ENCODE results near the gene GUK1.

DNA sequence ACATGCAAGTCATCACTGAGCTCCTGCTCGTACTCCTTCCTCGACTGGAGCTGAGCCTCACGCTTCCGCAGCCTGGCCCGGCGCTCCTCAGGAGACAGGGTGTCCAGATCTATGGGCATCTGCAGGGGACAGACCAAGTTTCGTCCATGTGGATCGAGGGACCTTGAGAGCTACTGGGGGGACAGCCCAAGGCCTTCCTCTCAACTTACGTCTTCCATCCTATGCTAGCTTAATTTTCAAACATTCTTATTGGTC is 33.4 kb upstream of the GUK1 start:
- TF ChIP-seq, protein P1, sequence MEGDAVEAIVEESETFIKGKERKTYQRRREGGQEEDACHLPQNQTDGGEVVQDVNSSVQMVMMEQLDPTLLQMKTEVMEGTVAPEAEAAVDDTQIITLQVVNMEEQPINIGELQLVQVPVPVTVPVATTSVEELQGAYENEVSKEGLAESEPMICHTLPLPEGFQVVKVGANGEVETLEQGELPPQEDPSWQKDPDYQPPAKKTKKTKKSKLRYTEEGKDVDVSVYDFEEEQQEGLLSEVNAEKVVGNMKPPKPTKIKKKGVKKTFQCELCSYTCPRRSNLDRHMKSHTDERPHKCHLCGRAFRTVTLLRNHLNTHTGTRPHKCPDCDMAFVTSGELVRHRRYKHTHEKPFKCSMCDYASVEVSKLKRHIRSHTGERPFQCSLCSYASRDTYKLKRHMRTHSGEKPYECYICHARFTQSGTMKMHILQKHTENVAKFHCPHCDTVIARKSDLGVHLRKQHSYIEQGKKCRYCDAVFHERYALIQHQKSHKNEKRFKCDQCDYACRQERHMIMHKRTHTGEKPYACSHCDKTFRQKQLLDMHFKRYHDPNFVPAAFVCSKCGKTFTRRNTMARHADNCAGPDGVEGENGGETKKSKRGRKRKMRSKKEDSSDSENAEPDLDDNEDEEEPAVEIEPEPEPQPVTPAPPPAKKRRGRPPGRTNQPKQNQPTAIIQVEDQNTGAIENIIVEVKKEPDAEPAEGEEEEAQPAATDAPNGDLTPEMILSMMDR (conservative IDR thresholded peaks at IDR 0.05; ENCODE audit: low read depth, low read length): no peak
- no peak for TF ChIP-seq EZH2phosphoT487 (IDR thresholded peaks at IDR 0.05; ENCODE audit: borderline replicate concordance, low read length)

All from PC-3 (cell line).